NCI-H1092 (cell line): ENCODE measurements around the gene SLC35C1.
A peak's percentile ranks its signal among the peaks of the same experiment; 100 is the strongest.

ENCODE experiments used
- DNase-seq: peaks from one replicate; lab custom pipeline; 2025; lab: John Stamatoyannopoulos, UW

Gene SLC35C1

GRCh38 chr11:45846974-45847910 is 42.3 kb downstream of the SLC35C1 start, which contains the start of gene CRY2:
CRY2 (plus strand) TSS chr11:45847475; CDS start chr11:45847491, 16 bp downstream.
- peak; percentile 96 for DNase-seq

- peak; percentile 22 for DNase-seq
These were observed 43.0 kb downstream of the SLC35C1 start for GRCh38 chr11:45847911-45848316.

GRCh38 chr11:45848654-45849081 is 43.7 kb downstream of the SLC35C1 start:
- no peak for DNase-seq

GRCh38 chr11:45850446-45850845 is 45.5 kb downstream of the SLC35C1 start:
- no peak for DNase-seq

- DNase-seq = no peak
These were observed 46.3 kb downstream of the SLC35C1 start for GRCh38 chr11:45851228-45851627.

DNA sequence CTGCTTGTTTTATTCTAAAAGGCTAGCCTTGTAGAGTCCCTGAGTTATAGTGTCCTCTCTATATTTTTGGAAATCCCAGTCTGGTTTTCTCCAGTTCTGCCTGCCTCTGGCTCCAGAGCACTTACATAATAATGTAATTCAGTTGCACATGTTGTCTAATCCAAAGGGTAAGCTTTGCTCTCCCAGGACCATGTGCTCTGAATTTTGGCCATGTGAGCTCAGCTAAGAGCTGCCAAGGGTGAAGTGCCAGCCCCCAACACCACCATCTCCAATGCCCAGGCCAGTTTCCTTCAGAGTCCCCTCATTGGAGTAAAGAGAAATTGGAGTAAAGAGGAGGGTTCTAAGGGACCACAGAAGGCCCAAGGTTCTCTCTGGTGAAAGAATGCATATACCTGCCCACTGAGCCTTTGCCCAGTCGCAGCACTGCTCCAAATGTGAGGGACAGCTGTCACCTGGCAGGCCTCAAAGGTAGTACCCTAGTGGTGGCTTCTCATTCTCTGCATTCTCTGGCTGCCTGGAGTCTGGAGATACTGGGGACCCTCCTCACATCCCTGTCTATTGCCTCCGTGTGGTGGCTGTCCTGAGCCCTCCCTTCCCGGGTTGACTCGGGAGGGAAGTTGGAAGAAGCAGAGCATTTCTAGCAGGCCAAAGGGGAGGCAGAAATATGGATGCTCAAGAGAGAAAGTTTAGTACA is 47.2 kb downstream of the SLC35C1 start:
- no peak for DNase-seq

GRCh38 chr11:45852712-45853101 is 47.8 kb downstream of the SLC35C1 start:
- DNase-seq = no peak

- no peak for DNase-seq
These were observed 48.6 kb downstream of the SLC35C1 start for GRCh38 chr11:45853332-45854219.

DNA sequence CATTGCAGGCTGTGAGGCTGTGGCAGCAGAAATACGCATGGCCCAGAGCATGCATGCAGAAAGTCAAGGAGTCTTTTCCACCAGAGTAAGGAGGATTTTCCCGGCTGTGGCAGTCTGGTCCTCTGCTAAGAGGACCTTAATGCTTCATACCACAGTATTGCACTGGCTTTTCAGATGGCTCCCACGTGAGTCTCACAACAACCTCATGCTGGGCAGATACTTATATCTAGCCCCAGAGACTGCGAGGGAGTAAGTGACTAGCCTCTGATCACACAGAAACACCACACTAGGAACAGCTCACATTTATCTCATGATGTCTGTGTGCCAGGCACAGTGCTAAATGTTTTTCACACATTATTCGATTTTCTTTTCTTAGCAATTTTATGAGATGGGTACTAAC is 50.4 kb downstream of the SLC35C1 start:
- DNase-seq = no peak

- DNase-seq = no peak
These were observed 51.1 kb downstream of the SLC35C1 start for GRCh38 chr11:45856044-45856468.

DNA sequence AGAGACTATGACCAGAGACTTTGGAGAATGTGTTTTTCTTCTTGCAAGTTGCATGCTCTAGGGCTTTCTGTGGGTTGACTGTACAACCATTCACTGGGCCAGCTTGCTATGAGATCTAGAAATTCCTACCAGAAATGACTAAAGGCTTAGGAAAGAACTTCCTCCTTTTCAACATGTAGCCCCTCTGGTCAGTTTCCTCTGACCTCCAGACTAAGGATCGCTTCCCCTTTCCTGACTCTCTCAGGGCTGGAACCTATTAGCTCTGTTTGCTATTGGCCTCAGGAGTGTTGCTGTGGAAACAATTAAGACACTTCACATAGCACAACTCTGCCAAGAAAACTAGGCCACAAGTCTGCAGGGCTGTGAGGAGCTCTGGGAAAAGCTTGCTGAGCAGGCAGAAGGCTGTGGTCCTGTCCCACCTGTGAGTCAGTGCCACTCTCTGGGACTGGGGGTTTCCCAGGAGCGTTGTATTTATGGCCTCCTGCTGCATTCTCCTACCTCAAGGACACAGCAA is 53.1 kb downstream of the SLC35C1 start:
- DNase-seq = peak; percentile 4

- DNase-seq = no peak
These were observed 53.9 kb downstream of the SLC35C1 start for GRCh38 chr11:45858751-45859398.

DNA sequence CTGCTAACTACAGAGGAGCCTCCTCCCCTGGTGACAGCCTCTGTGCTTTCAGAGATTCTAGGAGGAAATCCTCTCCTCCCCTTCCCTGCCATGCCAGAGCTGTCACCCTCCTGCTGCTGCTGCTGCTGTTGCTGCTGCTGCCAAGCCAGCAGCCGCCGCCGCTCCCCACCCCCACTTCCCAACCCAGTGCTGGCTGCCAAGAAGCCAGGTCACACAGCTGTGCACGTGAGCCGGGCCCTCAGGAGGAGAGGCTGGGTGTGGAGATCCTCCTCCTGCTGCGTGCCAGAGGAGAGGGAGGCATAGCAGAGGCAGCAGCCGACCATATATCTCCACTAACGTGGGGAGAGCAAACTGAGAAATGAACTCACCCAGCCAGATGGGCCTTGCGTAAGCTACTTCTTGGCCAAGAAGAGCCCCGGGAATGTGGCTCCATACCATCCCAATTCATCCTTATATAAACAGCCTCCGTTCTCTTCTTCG is 54.8 kb downstream of the SLC35C1 start:
- peak; percentile 77 for DNase-seq

DNA sequence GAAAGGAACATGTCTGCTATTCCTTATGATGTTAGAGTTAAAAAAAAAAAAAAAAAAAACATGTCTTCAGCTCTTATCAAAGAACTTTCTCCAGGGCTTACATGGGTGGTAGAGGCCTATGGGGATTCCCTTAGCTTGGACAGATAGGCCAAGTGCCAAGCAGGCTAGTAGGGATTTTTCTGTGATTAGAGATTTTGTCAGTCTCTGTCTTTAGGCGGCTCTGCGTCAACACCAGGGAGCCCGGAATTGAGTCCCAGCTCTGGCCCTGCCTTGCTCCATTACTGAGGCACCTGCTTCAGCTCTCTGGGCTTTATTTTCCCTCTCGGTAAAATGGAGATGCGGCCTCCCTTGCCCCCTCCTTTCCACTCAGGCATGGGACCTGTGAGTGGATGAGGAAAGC is 55.4 kb downstream of the SLC35C1 start:
- DNase-seq = no peak

DNA sequence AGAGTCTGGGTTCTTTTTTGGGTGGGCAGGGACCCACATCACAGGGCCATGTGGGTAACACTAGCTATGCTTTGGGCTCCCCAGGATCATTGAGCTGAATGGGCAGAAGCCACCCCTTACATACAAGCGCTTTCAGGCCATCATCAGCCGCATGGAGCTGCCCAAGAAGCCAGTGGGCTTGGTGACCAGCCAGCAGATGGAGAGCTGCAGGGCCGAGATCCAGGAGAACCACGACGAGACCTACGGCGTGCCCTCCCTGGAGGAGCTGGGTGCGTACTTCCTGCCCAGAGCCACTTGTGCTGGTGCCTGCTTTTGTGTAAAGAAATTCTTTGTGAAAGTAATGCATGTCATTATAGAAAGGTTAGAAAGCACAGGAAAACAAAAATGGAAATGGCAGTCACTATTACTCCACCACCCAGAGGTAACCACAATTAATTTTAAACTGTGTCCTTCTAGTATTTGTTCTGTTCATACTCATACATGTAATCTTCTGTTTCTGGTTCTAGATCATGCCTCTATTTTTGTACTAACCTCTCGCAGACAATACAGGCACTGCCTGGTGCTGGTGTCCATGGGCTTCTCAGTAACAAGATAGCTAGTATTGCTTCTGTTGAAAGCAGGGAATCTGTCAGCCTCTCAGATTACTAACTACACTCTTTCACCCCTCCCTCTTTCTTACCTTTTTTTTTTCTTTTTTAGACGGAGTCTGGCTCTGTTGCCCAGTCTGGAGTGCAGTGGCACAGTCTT is 56.0 kb downstream of the SLC35C1 start:
- no peak for DNase-seq
